GM19395 (cell line): Measurements from ENCODE around the gene CALCB.

ENCODE experiments used
- ATAC-seq: cut with Tn5 transposase; IDR thresholded peaks from one replicate; pipeline ENCODE4 v1.9.1; 2021; ENCODE audit warnings: mild to moderate bottlenecking, moderate library complexity; ENCODE audit not compliant: unreplicated experiment

Gene CALCB

DNA sequence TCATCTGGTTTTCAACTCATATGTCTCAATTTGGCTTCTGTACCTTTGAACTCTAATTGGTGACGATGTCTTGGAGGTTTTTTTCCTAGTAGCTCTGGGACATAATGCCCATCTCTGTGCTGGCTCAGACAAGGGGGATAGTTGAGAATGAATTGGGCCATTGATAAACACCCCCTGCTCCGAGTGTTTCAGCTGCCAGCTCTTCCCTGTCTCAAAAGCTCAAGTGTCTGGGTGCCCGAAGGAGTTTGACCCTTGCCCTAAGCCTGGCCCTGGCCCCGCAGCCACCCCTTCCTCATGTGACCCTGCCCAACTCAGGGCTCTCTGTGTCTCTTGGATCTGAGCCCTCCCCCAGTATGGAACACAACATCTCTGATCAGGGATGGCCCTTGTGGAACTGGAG is 44.4 kb downstream of the CALCB start:
- no peak for ATAC-seq

DNA sequence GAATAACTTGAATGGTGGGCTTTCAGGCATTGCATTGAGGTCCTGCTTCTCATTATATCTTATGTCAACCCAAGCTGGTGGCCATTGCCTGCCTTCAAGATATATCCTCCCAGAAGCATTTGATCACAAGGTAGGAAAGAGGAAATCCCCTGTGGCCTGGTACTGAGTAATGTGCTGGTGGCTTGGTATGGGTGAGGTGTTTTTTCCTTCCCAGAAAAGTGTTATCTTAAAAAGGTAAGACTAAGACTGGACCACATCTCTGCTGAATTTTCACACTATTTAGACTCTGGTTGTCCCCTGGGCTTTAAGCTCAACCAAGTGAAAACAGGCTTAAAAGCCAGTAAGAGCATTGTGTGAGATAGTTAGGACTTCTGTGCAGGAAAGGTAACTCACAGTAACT is 45.0 kb downstream of the CALCB start:
- no peak for ATAC-seq

DNA sequence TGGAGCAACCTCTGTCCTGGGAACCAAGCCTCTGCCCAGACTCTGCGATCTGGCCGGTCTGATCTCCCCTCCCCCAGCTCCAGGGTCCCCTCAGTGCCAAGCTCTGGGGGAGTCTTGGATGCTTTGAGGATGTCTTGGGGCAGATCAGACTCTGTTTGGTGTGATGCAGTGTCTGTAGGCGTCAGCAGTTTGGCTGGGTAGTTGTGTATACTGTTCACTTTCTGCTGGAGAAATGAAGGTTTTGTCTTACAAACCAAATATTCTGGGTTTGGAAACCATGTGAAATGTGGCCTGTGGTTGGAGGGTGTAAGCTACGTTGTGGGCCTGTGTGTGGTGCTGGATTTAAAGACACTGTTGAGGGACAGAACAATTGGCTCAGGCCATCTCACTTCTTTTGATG is 46.0 kb downstream of the CALCB start:
- ATAC-seq: no peak

DNA sequence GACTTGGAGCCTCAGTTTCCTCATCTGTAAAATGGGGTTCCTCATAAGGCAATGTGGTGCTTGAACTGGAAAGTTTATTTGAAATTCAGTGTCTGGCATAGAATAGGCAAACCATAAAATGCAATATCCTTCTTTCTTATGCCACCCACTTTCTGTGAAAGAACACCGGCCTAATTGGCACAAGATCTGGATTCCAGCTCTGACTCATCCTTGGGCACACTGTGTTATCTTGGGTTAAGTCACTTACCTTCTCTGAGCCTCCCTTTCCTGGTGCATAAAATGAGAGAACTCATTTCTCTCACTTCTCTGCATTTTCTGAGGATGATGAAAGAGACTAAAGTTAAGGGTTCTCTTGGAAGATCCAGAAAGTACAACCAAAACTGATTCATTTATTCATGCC is 46.4 kb downstream of the CALCB start:
- no peak for ATAC-seq

DNA sequence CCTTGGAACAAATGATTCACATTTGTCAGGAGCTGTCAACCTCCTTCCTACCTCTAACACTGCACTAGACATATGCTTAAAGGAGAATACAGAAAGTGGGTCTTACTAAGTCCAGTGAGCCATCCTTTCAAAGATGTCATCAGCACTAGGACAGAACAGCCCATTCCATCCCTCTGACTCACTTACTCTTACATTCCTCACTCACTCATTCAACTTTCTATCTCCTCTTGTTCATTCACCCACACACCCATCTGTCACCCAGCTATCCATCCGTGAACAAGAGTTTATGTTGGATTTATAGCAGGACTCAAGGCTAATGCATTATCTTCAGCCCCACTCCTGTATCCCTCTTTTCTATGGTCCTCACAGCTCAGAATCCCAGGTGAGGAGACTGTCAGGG is 50.5 kb downstream of the CALCB start:
- no peak for ATAC-seq

DNA sequence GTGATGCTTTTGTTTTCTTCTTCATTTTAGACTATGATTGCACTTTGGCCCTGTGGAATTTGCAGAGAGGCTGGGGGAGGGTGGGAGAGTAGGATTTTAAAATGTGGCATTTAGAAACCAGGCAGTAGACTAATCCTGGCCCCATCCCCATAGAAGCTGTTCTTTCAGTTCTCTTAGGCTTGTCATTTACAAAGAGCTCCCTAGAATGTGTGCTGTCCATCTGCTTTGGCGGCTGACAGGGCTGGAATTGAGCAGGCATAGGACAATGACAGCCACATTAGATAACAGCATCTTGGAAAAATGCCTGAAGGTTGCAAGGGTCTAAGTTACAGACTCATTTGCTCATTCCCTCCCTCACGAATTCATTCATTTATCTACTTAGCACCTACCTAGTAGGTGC is 51.1 kb downstream of the CALCB start:
- no peak for ATAC-seq

DNA sequence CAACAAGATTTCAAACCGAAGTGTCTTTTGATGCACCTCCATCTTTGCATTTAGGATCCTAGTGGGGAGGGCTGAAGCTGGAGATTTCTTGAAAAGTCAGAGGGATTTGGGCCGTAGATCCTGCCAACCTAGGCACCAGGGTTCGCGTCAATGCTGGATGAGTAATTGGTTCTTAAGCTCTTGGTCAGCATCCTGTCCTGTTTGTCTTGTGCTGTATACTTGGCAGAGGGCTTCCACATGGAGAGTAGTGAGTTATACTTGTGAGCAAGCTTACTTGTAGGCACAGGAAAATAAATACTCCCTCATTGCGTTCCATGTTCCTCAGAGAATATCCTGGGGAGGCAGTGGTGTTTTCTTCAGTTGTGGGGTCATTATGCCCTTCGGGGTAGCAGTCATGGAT is 53.9 kb downstream of the CALCB start:
- ATAC-seq: no peak
